HEK293T (cell line): Measurements from ENCODE around the gene OLFM2.

Experiments used
- CTCF ChIA-PET: fragments of 350-600 bp; formaldehyde crosslinking; extraction: SDS; loops from one replicate; lab custom pipeline; 2021; ENCODE audit warnings: antibody characterized with exemption, inconsistent platforms; lab: Yijun Ruan, JAX
- POLR2A ChIA-PET: fragments of 350-600 bp; formaldehyde crosslinking; extraction: SDS; loops from one replicate; lab custom pipeline; 2020; ENCODE audit warnings: antibody characterized with exemption, inconsistent platforms; lab: Yijun Ruan, JAX
- DNase-seq: peaks from one replicate; pipeline ENCODE4 v3.0.0; 2012; ENCODE audit warnings: mixed read lengths; ENCODE audit errors: extremely low spot score
- ARNT ChIP-seq: fragments of 450-650 bp; IDR thresholded peaks from 2 replicates; pipeline ENCODE4 v1.6.1; 2017; ENCODE audit warnings: mild to moderate bottlenecking
- BHLHE40 ChIP-seq: fragments of 450-650 bp; IDR thresholded peaks from 2 replicates; pipeline ENCODE4 v1.6.1; 2016; ENCODE audit warnings: mild to moderate bottlenecking, moderate library complexity, borderline replicate concordance
- CTBP1 ChIP-seq: fragments of 450-650 bp; IDR thresholded peaks from 2 replicates; pipeline ENCODE4 v1.6.1; 2016; ENCODE audit warnings: borderline replicate concordance
- ELF4 ChIP-seq: fragments of 450-650 bp; IDR thresholded peaks from 2 replicates; pipeline ENCODE4 v1.6.1; 2017; ENCODE audit warnings: antibody characterized with exemption
- FOXA1 ChIP-seq: fragments of 450-650 bp; IDR thresholded peaks from 2 replicates; pipeline ENCODE4 v1.6.1; 2016; ENCODE audit warnings: mild to moderate bottlenecking
- FOXK2 ChIP-seq: fragments of 450-650 bp; IDR thresholded peaks from 2 replicates; pipeline ENCODE4 v1.6.1; 2016; ENCODE audit warnings: mild to moderate bottlenecking
- FOXM1 ChIP-seq: fragments of 450-650 bp; IDR thresholded peaks from 2 replicates; pipeline ENCODE4 v1.6.1; 2017; ENCODE audit warnings: mild to moderate bottlenecking, borderline replicate concordance
- HDGF ChIP-seq: fragments of 450-650 bp; IDR thresholded peaks from 2 replicates; pipeline ENCODE4 v1.6.1; 2017; ENCODE audit warnings: antibody characterized with exemption, borderline replicate concordance
- L3MBTL2 ChIP-seq: fragments of 450-650 bp; conservative IDR thresholded peaks from 2 replicates; pipeline ENCODE4 v1.6.1; 2016; ENCODE audit warnings: mild to moderate bottlenecking
- LEF1 ChIP-seq: fragments of 450-650 bp; IDR thresholded peaks from 2 replicates; pipeline ENCODE4 v1.6.1; 2017; ENCODE audit warnings: mild to moderate bottlenecking, borderline replicate concordance
- NFRKB ChIP-seq: fragments of 450-650 bp; IDR thresholded peaks from 2 replicates; pipeline ENCODE4 v1.6.1; 2016; ENCODE audit warnings: mild to moderate bottlenecking, moderate library complexity
- PKNOX1 ChIP-seq: fragments of 450-650 bp; IDR thresholded peaks from 2 replicates; pipeline ENCODE4 v1.6.1; 2016
- SP1 ChIP-seq: fragments of 450-650 bp; IDR thresholded peaks from 2 replicates; pipeline ENCODE4 v1.6.1; 2017
- SUZ12 ChIP-seq: fragments of 450-650 bp; IDR thresholded peaks from 2 replicates; pipeline ENCODE4 v1.6.1; 2016; ENCODE audit warnings: mild to moderate bottlenecking
- TARDBP ChIP-seq: fragments of 450-650 bp; IDR thresholded peaks from 2 replicates; pipeline ENCODE4 v1.6.1; 2016
- ZNF384 ChIP-seq: fragments of 450-650 bp; IDR thresholded peaks from 2 replicates; pipeline ENCODE4 v1.6.1; 2016

OLFM2 gene

GRCh38 chr19:9857076-9857721 lies 79.1 kb downstream of the OLFM2 start:
- POLR2A ChIA-PET = interaction anchor here (1.0 kb wide), 1 partner anchor 29 kb away, joined by 3 read pairs; the partner anchor contains the start of gene UBL5
- no peak for TF ChIP-seq LEF1
- no peak for TF ChIP-seq ARNT
- TF ChIP-seq NFRKB = no peak
- no peak for TF ChIP-seq TARDBP
- TF ChIP-seq HDGF = no peak
- TF ChIP-seq SP1 = no peak
- TF ChIP-seq L3MBTL2 = no peak
- no peak for TF ChIP-seq SUZ12
- no peak for TF ChIP-seq FOXA1
- TF ChIP-seq BHLHE40 = no peak
- TF ChIP-seq CTBP1 = no peak
- no peak for TF ChIP-seq ELF4
- TF ChIP-seq FOXK2 = no peak
- CTCF ChIA-PET = no interaction called here
- DNase-seq = no peak

- POLR2A ChIA-PET = interaction anchor here (1.0 kb wide), 1 partner anchor 28 kb away, joined by 3 read pairs; the partner anchor contains the start of gene UBL5
- TF ChIP-seq PKNOX1 (no peak), CTBP1 (no peak), BHLHE40 (no peak), ARNT (no peak), ZNF384 (no peak), NFRKB (no peak), SUZ12 (no peak), LEF1 (no peak), ELF4 (no peak), SP1 (no peak), FOXM1 (no peak), FOXA1 (no peak), FOXK2 (no peak), HDGF (no peak), TARDBP (no peak)
- CTCF ChIA-PET = no interaction called here
- DNase-seq = no peak
Observed at GRCh38 chr19:9856609-9857008, 79.7 kb downstream of the OLFM2 start.

GRCh38 chr19:9854282-9854846 lies 82.0 kb downstream of the OLFM2 start:
- POLR2A ChIA-PET = no interaction called here
- CTCF ChIA-PET = no interaction called here
- TF ChIP-seq BHLHE40 (no peak), ZNF384 (no peak), LEF1 (no peak), SP1 (no peak), HDGF (no peak), NFRKB (no peak), PKNOX1 (no peak), FOXA1 (no peak), L3MBTL2 (no peak), FOXK2 (no peak), CTBP1 (no peak), FOXM1 (no peak), ELF4 (no peak), ARNT (no peak), TARDBP (no peak), SUZ12 (no peak)
- DNase-seq = no peak

- TF ChIP-seq TARDBP = no peak
- no peak for TF ChIP-seq SUZ12
- no peak for TF ChIP-seq CTBP1
- no peak for TF ChIP-seq FOXA1
- TF ChIP-seq SP1 = no peak
- no peak for TF ChIP-seq FOXK2
- TF ChIP-seq FOXM1 = no peak
- no peak for TF ChIP-seq L3MBTL2
- TF ChIP-seq BHLHE40 = no peak
- TF ChIP-seq ARNT = no peak
- no peak for TF ChIP-seq ZNF384
- TF ChIP-seq NFRKB = no peak
- TF ChIP-seq PKNOX1 = no peak
- DNase-seq = no peak
- ChIA-PET CTCF (no interaction called here), POLR2A (no interaction called here)
Observed at GRCh38 chr19:9850235-9850959, 85.9 kb downstream of the OLFM2 start.

GRCh38 chr19:9849791-9850190 lies 86.5 kb downstream of the OLFM2 start:
- POLR2A ChIA-PET = interaction anchor here (1.1 kb wide), 1 partner anchor 15 kb away, joined by 3 read pairs; the partner anchor contains the start of gene PIN1
- DNase-seq = no peak
- TF ChIP-seq ELF4 = no peak
- TF ChIP-seq SP1 = no peak
- CTCF ChIA-PET = no interaction called here
